Ovary (tissue), 3 donors: Measurements from ENCODE around the gene SINHCAF.

ENCODE experiments used
- POLR2A ChIP-seq: fragments of 450-650 bp; IDR thresholded peaks from one replicate; pipeline ENCODE4 v1.6.1; 2017; ENCODE audit warnings: antibody characterized with exemption, mild to moderate bottlenecking, moderate library complexity
- TF ChIP-seq, protein P1 (sequence below), 3 donors: fragments of 450-650 bp in 2 of 3; fragments of 200-600 bp in 1 of 3; IDR thresholded peaks; one replicate each; pipeline versions ENCODE4 v1.5.1 to v1.8.0; 2016 to 2022; ENCODE audit warnings: antibody characterized with exemption in 3 of 3, mild to moderate bottlenecking in 1 of 3
- donor health status: DM: no; HTN: no; CAD: no.

DNA sequence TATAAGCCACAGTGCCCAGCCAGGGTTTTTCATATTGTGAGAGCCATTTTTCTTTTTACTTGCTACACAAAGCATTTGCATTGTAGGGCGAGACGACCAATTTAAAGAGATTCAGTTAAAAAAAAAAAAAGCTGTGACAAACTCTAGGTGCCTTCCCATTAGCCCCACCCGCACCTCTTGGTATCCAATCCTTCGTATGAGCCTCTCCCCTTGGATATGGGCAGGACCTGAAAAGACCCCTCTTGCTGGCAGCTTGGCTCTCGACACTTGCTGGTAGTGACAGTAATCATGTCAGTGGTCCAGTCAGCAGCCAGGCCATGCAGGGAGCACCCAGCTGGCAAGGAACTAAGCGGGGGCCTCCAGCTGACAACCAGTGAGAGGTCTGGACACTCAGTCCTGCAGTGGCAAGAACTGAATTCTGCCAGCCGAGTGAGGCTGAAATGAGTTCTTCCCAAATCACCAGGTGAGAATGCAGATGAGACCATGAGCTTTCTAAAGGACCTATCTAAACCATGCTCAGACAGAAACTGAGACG is 46.5 kb downstream of the SINHCAF start:
- TF ChIP-seq POLR2A: no peak
- TF ChIP-seq, protein P1, sequence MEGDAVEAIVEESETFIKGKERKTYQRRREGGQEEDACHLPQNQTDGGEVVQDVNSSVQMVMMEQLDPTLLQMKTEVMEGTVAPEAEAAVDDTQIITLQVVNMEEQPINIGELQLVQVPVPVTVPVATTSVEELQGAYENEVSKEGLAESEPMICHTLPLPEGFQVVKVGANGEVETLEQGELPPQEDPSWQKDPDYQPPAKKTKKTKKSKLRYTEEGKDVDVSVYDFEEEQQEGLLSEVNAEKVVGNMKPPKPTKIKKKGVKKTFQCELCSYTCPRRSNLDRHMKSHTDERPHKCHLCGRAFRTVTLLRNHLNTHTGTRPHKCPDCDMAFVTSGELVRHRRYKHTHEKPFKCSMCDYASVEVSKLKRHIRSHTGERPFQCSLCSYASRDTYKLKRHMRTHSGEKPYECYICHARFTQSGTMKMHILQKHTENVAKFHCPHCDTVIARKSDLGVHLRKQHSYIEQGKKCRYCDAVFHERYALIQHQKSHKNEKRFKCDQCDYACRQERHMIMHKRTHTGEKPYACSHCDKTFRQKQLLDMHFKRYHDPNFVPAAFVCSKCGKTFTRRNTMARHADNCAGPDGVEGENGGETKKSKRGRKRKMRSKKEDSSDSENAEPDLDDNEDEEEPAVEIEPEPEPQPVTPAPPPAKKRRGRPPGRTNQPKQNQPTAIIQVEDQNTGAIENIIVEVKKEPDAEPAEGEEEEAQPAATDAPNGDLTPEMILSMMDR (IDR thresholded peaks at IDR 0.05): no peak
